Stimulated activated CD4-positive, alpha-beta T cell treated with anti-CD3 and anti-CD28 coated beads, Interleukin-4, amount 100 ng/mL, for 1 hour (primary cell): ENCODE results near the gene ZNF627.
"Not testable (repeated sequence)": the region's sequence is repeated elsewhere in the genome, so short reads cannot be mapped to it uniquely, and the experiment has no call there.

Source experiments
- DNase-seq: peaks from one replicate; pipeline ENCODE4 v3.0.0-alpha.2; 2020

Gene ZNF627

GRCh38 chr19:11633223-11633622, 35.9 kb downstream of the ZNF627 start:
- no peak for DNase-seq

GRCh38 chr19:11634018-11634662, 36.9 kb downstream of the ZNF627 start:
- DNase-seq, result not testable (repeated sequence)

DNA sequence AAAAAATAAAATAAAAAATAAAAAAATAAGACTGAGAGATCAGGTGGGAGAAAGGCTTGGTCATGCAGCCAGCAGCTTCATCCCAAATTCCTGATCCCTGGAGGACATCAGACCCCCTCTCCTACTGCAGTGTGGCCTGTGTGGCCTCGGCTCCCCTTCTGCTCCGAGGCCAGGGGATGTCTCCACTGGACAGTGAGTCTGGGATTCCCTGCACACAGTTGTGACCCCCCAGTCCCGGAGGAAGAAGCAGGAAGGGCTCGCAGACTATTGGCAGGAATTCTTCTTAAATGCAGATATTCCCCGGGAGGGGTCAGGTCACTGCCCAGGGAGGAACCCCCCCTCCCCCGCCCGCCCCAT, 41.9 kb downstream of the ZNF627 start:
- DNase-seq, result no peak

DNA sequence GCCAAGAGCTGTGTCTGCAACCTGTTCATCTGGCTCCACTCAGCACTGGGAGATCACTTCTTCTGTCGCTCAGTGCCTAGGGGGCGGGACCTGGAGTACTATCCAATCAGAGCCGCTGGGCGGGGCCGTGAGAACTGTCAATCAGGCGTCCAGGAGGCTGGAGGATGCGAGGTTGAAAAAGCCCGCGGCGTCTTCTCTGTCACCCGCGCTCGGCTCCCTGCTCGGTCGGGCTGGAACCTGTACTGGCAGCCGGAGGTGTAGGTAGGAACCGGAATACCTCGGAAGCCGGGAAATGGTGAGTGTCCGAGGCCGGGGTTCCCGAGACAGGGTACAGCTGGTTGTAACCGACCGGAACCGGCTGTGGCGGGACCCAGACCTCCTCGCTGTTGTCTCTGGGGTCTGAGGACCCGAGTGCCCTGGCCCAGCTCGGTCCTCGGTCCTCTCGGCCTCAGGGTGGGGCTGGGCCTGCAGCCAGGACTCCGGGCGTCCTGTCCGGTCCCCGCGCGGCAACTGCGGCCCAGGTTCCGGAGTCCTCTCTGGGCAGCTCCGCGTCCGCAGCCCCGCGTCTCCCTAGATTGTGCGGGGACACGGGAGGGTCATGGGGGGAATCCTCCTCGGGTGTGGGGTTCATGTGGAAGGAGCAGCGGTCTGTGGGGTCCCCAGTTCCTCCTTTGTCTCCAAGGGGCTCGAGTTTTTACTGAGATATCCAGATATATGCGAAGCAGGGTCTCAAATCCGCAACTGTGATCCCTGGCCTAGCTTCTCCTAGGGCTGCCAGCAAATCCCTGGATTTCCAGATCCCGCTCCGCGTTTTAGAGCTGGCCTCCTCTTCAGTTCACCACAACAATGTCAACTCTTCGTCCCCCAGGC, 42.6 kb downstream of the ZNF627 start:
- DNase-seq, result peak; percentile 90

GRCh38 chr19:11641244-11641643, 44.0 kb downstream of the ZNF627 start:
- DNase-seq, result no peak

- no peak for DNase-seq
These were observed 45.6 kb downstream of the ZNF627 start for GRCh38 chr19:11642902-11643301.

DNA sequence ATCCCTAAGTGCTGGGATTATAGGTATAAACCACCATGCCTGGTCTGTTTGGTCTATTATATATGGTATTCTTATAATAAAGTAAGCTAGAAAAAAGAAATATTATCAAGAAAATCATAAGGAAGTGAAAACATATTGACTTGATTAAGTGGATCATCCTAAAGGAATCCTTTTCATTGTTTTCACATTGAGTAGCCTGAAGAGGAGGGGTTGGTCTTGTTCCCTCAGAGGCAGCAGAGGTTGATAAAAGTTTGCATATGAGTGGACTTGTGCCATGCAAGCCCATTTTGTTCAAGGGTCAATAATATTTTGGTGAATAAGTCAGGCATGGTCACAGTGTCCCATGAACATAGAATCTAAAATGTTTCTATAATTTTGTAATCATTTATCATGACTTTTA, 52.7 kb downstream of the ZNF627 start:
- DNase-seq, result no peak

DNA sequence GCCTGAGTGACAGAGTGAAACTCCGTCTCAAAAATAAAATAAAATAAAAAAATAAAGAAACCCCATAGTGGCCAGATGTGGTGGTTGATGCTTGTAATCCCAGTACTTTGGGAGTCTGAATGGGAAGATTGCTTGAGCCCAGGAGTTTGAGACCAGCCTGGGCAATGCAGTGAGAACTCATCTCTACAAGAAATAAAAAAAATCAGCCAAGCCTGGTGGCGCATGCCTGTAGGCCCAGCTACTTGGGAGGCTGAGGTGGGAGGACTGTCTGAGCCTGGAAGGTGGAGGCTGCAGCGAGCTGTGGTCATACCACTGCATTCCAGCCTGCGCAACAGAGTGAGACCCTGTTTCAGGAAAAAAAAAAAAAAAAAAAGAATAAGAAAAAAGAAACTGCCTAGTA, 53.8 kb downstream of the ZNF627 start:
- DNase-seq, result no peak

GRCh38 chr19:11652056-11652455, 54.8 kb downstream of the ZNF627 start:
- no peak for DNase-seq

DNA sequence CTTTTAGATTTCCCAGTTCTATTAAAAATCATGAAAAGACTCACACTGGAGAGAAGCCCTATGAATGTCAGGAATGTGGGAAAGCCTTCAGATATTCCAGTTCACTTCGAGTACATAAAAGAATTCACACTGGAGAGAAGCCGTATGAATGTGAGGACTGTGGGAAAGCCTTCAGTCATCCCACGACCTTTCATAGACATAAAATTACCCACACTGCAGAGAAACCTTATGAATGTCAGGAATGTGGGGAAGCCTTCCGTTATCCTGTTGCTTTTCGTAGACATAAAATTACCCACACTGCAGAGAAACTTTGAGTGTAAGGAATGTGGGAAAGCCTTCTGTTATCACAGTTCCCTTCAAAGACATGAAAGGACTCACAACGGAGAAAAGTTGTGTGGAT, 55.2 kb downstream of the ZNF627 start:
- DNase-seq, result no peak

DNA sequence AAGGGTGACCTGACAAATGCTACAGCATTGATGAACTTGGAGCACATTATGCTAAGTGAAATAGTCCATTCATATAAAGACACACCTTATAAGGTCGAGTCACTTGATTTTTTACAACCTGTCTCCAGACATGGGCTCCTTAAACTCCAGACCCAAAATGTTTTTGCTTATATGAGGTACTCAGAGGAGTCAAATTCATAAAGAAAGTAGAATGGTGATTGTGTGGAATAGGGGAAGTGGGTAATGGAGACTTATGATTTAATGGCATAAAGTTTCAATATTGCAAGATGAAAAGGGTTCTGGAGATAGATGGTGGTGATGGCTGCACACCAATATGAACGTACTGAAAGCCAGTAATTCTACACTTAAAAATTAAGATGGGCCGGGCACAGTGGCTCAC, 59.3 kb downstream of the ZNF627 start:
- DNase-seq, result no peak

DNA sequence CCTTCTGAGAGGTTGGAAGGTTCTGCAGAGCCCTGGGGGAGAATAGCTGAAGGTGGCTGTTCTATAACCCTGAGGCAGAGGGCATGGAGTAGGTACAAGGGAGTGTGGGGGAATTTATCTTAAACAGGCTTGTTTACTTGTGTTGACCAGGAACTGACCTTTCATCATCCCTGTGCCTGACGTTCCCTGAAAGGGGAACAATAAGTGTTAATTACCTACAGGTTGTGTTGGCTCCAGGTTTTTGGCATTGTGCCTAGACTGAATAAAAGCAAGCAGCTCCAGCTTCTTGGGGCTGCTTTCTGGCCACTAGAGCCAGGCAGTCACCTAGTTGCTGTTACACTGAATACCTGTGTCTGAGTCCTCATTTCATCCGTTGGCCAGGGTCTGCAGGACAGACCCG, 60.0 kb downstream of the ZNF627 start:
- no peak for DNase-seq

GRCh38 chr19:11658970-11659369, 61.7 kb downstream of the ZNF627 start:
- no peak for DNase-seq

DNA sequence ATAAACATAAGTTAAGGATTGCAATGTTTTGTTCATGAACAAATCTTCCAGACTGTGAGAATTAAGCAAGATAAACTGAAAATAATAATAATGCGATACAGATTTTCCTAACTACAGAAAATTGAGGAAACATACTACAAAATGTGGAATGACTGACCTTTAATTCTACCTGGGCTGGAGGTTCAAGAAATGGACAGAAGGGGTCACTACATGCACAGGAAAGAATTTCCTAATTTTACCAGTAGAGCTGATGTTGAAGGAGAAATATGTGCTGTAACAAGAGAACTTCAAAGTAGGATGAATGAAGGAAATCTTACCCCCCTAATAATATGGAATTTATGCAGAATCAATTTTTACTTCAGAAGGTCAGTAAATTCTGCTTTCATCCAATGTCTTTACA, 62.3 kb downstream of the ZNF627 start:
- DNase-seq, result no peak

DNA sequence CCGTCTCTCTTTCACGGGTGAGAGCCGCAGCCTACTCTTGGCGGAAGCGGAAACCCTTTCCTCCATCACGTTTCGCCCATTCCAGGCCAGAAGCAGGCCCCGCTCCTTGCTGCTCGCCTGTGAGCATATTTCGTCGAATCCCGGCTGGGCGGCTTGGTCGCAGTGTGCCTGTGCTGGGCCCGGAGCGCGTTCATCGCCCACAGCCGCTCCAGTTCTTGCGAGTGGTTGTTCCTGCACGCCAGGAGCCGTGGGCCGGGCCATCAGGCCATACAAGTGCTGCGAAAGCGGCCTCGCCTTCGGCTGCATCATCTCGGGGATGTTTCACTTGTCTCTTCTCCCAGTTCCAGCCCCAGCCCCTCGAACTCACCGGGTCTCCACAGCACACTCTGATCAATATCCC, 65.0 kb downstream of the ZNF627 start:
- no peak for DNase-seq

DNA sequence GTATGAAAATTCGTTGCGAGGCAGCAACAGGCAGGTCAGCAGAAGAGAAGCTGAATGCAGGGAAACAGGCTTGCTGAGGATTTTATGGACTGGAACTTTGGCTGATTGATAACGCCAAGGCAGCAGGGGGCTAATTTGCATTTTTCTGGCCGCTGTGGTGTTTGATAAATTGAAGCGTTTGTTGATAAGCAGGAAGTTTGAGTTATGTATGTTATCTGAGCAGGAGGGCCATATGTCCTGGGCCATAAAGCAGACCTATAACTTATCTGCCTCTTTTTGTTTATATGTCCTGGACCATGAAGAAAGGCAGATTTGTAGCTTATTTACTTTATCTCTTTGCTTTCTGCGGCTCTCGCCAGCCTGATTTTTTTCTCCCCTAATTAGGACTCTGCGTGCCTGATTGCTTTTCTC, 65.9 kb downstream of the ZNF627 start:
- no peak for DNase-seq
